B cell (primary cell): Measurements from ENCODE around the gene ANTXRL. TPM values are rescaled to one million over a fixed set of nuclear protein-coding genes. Genes with fewer than 3 reads are reported as not detected.

Source experiments
- ATAC-seq: fragments of 200-7000 bp; cut with Tn5 transposase; one replicate; pipeline ENCODE4 v1.10.0; 2021; ENCODE audit warnings: low read depth, mild to moderate bottlenecking, moderate number of reproducible peaks, moderate library complexity
- CTCF ChIA-PET: fragments of 350-600 bp; sonication (Branson Sonifier 250); formaldehyde crosslinking; loops from one replicate; lab custom pipeline; 2021; ENCODE audit warnings: antibody characterized with exemption, inconsistent platforms; lab: Charles Lee
- POLR2A ChIA-PET: fragments of 350-600 bp; sonication (Branson Sonifier 250); formaldehyde crosslinking; loops from one replicate; lab custom pipeline; 2021; ENCODE audit warnings: antibody characterized with exemption; lab: Charles Lee
- DNase-seq: peaks from one replicate; pipeline ENCODE4 v3.0.0; 2013
- H2AFZ ChIP-seq: 2 replicates; pipeline ENCODE4 v1.6.1; 2012; ENCODE audit warnings: mild to moderate bottlenecking, low read depth, low read length; ENCODE audit not compliant: insufficient read depth, poor library complexity, severe bottlenecking
- H3K27ac ChIP-seq, 2 donors: 1 replicate in 1 of 2; 2 replicates in 1 of 2; pipeline ENCODE4 v1.5.1; 2012 to 2013; ENCODE audit warnings: low read length in 2 of 2, mild to moderate bottlenecking in 2 of 2, moderate library complexity in 1 of 2
- H3K27me3 ChIP-seq, 4 experiments: fragments of 200-600 bp in 1 of 4; sonication (generic) in 1 of 4; replicated peaks in 1 of 4; 1 replicate in 2 of 4; 2 replicates in 2 of 4; pipeline versions ENCODE4 v1.6.1 to v1.7.0; 2013 to 2016; ENCODE audit warnings: low read length in 3 of 4, mild to moderate bottlenecking in 2 of 4, mixed read lengths in 1 of 4, moderate library complexity in 1 of 4; ENCODE audit not compliant: insufficient read depth in 4 of 4, control insufficient read depth in 3 of 4; ENCODE audit errors: control extremely low read depth in 1 of 4
- H3K36me3 ChIP-seq, 2 experiments: replicated peaks in 1 of 2; 1 replicate in 1 of 2; 2 replicates in 1 of 2; pipeline versions ENCODE4 v1.6.1 to v1.7.1; 2013; ENCODE audit warnings: low read length in 1 of 2; ENCODE audit not compliant: insufficient read depth in 2 of 2, control insufficient read depth in 1 of 2; ENCODE audit errors: control extremely low read depth in 1 of 2, extremely low read depth in 1 of 2
- H3K4me1 ChIP-seq, 2 donors: fragments of 200-600 bp in 1 of 2; sonication (generic) in 1 of 2; 1 replicate in 1 of 2; 2 replicates in 1 of 2; pipeline versions ENCODE4 v1.5.1 to v1.6.1; 2013 to 2017; ENCODE audit warnings: low read length in 2 of 2; ENCODE audit not compliant: control insufficient read depth in 2 of 2, insufficient read depth in 2 of 2
- H3K4me2 ChIP-seq: replicated peaks from 2 replicates; pipeline ENCODE3; 2012; ENCODE audit warnings: mild to moderate bottlenecking, low read depth, low read length; ENCODE audit not compliant: poor library complexity, severe bottlenecking
- H3K4me3 ChIP-seq, 5 experiments: fragments of 200-600 bp in 1 of 5; sonication (generic) in 1 of 5; 1 replicate in 3 of 5; 2 replicates in 2 of 5; pipeline versions ENCODE4 v1.5.1 to v1.7.0; 2011 to 2016; ENCODE audit warnings: low read length in 4 of 5, mild to moderate bottlenecking in 4 of 5, low read depth in 2 of 5, control low read depth in 1 of 5, moderate library complexity in 1 of 5; ENCODE audit not compliant: insufficient read depth in 1 of 5; ENCODE audit errors: control extremely low read depth in 1 of 5, extremely low read depth in 1 of 5
- H3K79me2 ChIP-seq: fragments of 200-600 bp; sonication (generic); one replicate; pipeline ENCODE4 v1.6.0; 2016; ENCODE audit warnings: low read length; ENCODE audit not compliant: control insufficient read depth, insufficient read depth
- H3K9ac ChIP-seq: fragments of 200-600 bp; sonication (generic); 2 replicates; pipeline ENCODE4 v1.6.1; 2017; ENCODE audit warnings: mild to moderate bottlenecking, low read length, moderate library complexity
- H3K9me3 ChIP-seq, 3 donors: one replicate each; pipeline versions ENCODE4 v1.6.1 to v1.7.1; 2013; ENCODE audit warnings: low read length in 2 of 3; ENCODE audit not compliant: control insufficient read depth in 2 of 3, insufficient read depth in 1 of 3; ENCODE audit errors: control extremely low read depth in 1 of 3
- H4K20me1 ChIP-seq: 2 replicates; pipeline ENCODE4 v1.6.0; 2012; ENCODE audit warnings: mild to moderate bottlenecking, low read length; ENCODE audit not compliant: insufficient read depth, control insufficient read depth, poor library complexity, severe bottlenecking
- H3K27ac Mint-ChIP-seq: one replicate; pipeline ENCODE4 v1.8.0; 2021; ENCODE audit warnings: mixed read lengths
- H3K27me3 Mint-ChIP-seq: one replicate; pipeline ENCODE4 v1.8.0; 2021; ENCODE audit warnings: mixed read lengths
- H3K4me1 Mint-ChIP-seq: one replicate; pipeline ENCODE4 v1.8.0; 2021; ENCODE audit warnings: mixed read lengths
- H3K4me3 Mint-ChIP-seq: one replicate; pipeline ENCODE4 v1.8.0; 2021; ENCODE audit warnings: mixed read lengths
- H3K9me3 Mint-ChIP-seq: one replicate; pipeline ENCODE4 v1.8.0; 2022; ENCODE audit warnings: mixed read lengths; ENCODE audit not compliant: insufficient read depth
- EZH2 ChIP-seq: IDR thresholded peaks from 2 replicates; pipeline ENCODE4 v1.6.1; 2012; ENCODE audit warnings: borderline replicate concordance, low read depth, mild to moderate bottlenecking, moderate library complexity, low read length; ENCODE audit not compliant: insufficient read depth, poor library complexity, severe bottlenecking
- WGBS: methylation state at CpG from one replicate; pipeline ENCODE4 v1.1.5; 2013; ENCODE audit warnings: missing lambda C conversion rate; ENCODE audit not compliant: insufficient coverage; 5-methylcytosine and 5-hydroxymethylcytosine counted together
- intact Hi-C: fragments of 100-400 bp; cut with micrococcal nuclease; formaldehyde crosslinking; loops from one replicate; pipeline ENCODE4 v1.10.0; 2022
- polyA plus RNA-seq: library from polyadenylated mRNA; depleted of rRNA; stranded (reverse); fragments of >200 nt; gene quantifications from 2 replicates; pipeline ENCODE4 v1.2.3, GENCODE V29; 2012
- total RNA-seq, 2 donors: library from RNA; stranded (reverse); fragments of 120-200 nt in 1 of 2; gene quantifications; 1 replicate in 1 of 2; 2 replicates in 1 of 2; pipeline versions ENCODE4 v1.2.3 to v1.2.4, GENCODE V29; 2013 to 2022
- TF ChIP-seq, protein P1 (sequence below): fragments of 200-600 bp; IDR thresholded peaks from one replicate; pipeline ENCODE4 v1.8.0; 2022; ENCODE audit warnings: antibody characterized with exemption, mild to moderate bottlenecking

The ANTXRL gene
- total and polyA plus RNA-seq, 2 donors (not counting 1 experiment from before 2014, with no cell fraction given), result not detected

DNA sequence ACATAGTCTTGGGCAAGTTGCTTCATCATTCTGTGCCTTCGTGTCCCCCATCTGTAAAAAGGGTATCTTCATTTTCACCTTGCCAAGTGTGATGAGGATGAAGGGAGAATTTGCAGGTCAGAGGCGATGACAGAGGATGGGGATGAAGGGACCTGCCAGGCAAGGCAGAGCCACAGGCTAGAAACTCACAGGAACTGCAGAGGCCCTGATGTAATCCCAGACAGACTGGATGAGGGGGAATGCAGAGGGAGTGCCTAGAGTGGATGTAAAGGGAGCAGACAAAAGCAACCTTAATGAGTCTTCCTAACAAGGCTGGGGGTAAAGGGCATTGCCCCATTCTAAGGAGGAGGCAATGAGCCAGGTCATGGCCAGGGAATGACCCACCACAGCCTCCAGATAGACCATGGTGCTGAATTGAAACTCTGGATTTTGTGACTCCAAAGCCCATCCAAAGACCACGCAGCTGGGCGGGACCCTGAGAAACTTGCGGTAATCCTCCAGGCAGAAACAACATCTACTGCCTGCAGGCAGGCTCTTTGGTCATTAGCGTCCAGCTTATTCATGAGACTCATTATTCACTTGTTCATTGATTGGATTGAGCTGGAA, 1.9 kb downstream of the ANTXRL start:
- CTCF ChIA-PET, result no interaction called here
- no peaks in the 10 kb centered on the region for H3K9me3 ChIP-seq
- Mint-ChIP-seq H3K4me1 (peaks cover 10% of the 10 kb centered on the region), H3K27me3 (peaks cover 56% of the 10 kb centered on the region), H3K27ac (no peak overlapping the region), H3K4me3 (no peak overlapping the region), H3K9me3 (no peaks in the 10 kb centered on the region)
- H4K20me1 ChIP-seq, result no peaks in the 10 kb centered on the region
- peaks cover 0 to 12% (median 5%) of the 10 kb centered on the region in 4 experiments for H3K27me3 ChIP-seq
- POLR2A ChIA-PET, result no interaction called here
- no peak for TF ChIP-seq EZH2
- TF ChIP-seq, protein P1, sequence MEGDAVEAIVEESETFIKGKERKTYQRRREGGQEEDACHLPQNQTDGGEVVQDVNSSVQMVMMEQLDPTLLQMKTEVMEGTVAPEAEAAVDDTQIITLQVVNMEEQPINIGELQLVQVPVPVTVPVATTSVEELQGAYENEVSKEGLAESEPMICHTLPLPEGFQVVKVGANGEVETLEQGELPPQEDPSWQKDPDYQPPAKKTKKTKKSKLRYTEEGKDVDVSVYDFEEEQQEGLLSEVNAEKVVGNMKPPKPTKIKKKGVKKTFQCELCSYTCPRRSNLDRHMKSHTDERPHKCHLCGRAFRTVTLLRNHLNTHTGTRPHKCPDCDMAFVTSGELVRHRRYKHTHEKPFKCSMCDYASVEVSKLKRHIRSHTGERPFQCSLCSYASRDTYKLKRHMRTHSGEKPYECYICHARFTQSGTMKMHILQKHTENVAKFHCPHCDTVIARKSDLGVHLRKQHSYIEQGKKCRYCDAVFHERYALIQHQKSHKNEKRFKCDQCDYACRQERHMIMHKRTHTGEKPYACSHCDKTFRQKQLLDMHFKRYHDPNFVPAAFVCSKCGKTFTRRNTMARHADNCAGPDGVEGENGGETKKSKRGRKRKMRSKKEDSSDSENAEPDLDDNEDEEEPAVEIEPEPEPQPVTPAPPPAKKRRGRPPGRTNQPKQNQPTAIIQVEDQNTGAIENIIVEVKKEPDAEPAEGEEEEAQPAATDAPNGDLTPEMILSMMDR, result no peak
- peaks cover 11 to 14% of the 10 kb centered on the region in 2 donors for H3K4me1 ChIP-seq
- DNase-seq, result no peak
- intact Hi-C loops, result no loop called here
- no peaks in the 10 kb centered on the region for H3K36me3 ChIP-seq
- 96% methylated on average over 2 of the region's 6 CpGs for WGBS
- no peak overlapping the region for H3K4me3 ChIP-seq
- H3K79me2 ChIP-seq, result no peaks in the 10 kb centered on the region
- H2AFZ ChIP-seq, result no peak overlapping the region
- ATAC-seq, result no peak
- no peak overlapping the region for H3K9ac ChIP-seq
- no peak overlapping the region for H3K27ac ChIP-seq
- no peak overlapping the region for H3K4me2 ChIP-seq

DNA sequence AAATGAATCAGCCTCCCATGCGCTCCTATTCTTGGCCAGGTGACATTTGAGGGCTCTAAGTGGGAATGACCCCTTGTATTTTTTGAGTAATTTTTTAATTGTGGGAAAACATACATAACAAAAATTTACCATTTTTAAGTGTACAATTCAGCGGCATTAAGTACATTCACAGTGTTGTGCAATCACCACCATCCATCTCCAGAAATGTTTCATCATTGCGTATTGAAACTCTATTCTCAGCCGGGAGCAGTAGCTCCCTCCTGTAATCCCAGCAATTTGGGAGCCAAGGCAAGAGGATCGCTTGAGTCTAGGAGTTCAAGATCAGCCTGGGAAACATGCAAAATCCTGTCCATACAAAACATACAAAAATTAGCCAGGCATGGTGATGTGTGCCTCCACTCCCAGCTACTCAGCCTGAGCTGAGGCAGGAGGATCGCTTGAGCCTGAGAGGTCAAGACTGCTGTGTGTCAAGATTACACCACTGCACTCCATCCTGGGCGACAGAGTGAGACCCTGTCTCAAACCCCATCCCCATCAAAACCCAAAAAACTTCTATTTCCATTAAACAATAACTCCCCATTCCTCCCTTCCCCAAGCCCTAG, 2.5 kb downstream of the ANTXRL start:
- DNase-seq, result no peak
- H3K4me2 ChIP-seq, result no peak overlapping the region
- Mint-ChIP-seq H3K4me3 (no peak overlapping the region), H3K27ac (no peak overlapping the region), H3K4me1 (peaks cover 6% of the 10 kb centered on the region), H3K27me3 (peaks cover 51% of the 10 kb centered on the region), H3K9me3 (no peaks in the 10 kb centered on the region)
- intact Hi-C loops, result no loop called here
- no peak for TF ChIP-seq EZH2
- TF ChIP-seq, protein P1, result no peak
- CTCF ChIA-PET, result no interaction called here
- no peaks in the 10 kb centered on the region for H3K9me3 ChIP-seq
- no peak overlapping the region for H2AFZ ChIP-seq
- 95% methylated on average over 3 of the region's 7 CpGs for WGBS
- H3K9ac ChIP-seq, result no peak overlapping the region
- ATAC-seq, result no peak
- H3K4me3 ChIP-seq, result no peak overlapping the region
- no peaks in the 10 kb centered on the region for H3K79me2 ChIP-seq
- H3K36me3 ChIP-seq, result no peaks in the 10 kb centered on the region
- H4K20me1 ChIP-seq, result no peaks in the 10 kb centered on the region
- peaks cover 5 to 8% of the 10 kb centered on the region in 2 donors for H3K4me1 ChIP-seq
- no peak overlapping the region for H3K27ac ChIP-seq
- H3K27me3 ChIP-seq, result peaks cover 0 to 8% (median 3%) of the 10 kb centered on the region in 4 experiments
- POLR2A ChIA-PET, result no interaction called here
